HCT116 (cell line): ENCODE results near the gene MSI2. TPM values are rescaled to one million over a fixed set of nuclear protein-coding genes. Genes with fewer than 3 reads are reported as not detected.

Experiments
- ATAC-seq: fragments of 200-7000 bp; cut with Tn5 transposase; 2 replicates; pipeline ENCODE4 v1.9.1; 2020; ENCODE audit warnings: mild to moderate bottlenecking, moderate library complexity
- BruUV-seq: library from RNA; stranded (reverse); fragments of 400-500 nt; replicated peaks from 2 replicates; lab custom pipeline; 2021; lab: Mats Ljungman, UMichigan
- CTCF ChIA-PET: fragments of 300-600 bp; sonication (Branson Sonifier 250); formaldehyde crosslinking; loops from one replicate; lab custom pipeline; 2021; ENCODE audit warnings: antibody characterized with exemption; lab: Charles Lee
- POLR2A ChIA-PET: fragments of 300-600, 350-600 bp; sonication (Branson Sonifier 250); formaldehyde crosslinking; loops from one replicate; lab custom pipeline; 2021; ENCODE audit warnings: antibody characterized with exemption; lab: Charles Lee
- RAD21 ChIA-PET, 2 experiments: fragments of 300-600 bp; sonication (Branson Sonifier 250); formaldehyde crosslinking; loops; one replicate each; lab custom pipeline; 2023; ENCODE audit warnings: low total read pairs in 2 of 2; ENCODE audit not compliant: uncharacterized antibody in 2 of 2, unreplicated experiment in 2 of 2, low non-redundant PET in 1 of 2; lab: Charles Lee
- DNase-seq: peaks from one replicate; pipeline ENCODE4 v3.0.0-alpha.2; 2010; ENCODE audit warnings: low read depth, low spot score
- H2AFZ ChIP-seq: fragments of 200-600 bp; shearing (Covaris generic), sonication (generic); 2 replicates; pipeline ENCODE4 v1.6.1; 2017; ENCODE audit warnings: low read depth, mixed run types, mixed read lengths, antibody characterized with exemption, low read length; ENCODE audit not compliant: poor library complexity, severe bottlenecking
- H3K27ac ChIP-seq: 2 replicates; pipeline ENCODE4 v1.5.1; 2012; ENCODE audit warnings: low read depth, low read length
- H3K27me3 ChIP-seq: fragments of 200-600 bp; sonication (generic); 2 replicates; pipeline ENCODE4 v1.6.1; 2016; ENCODE audit warnings: mixed run types, low read length, mixed read lengths; ENCODE audit not compliant: insufficient read depth
- H3K36me3 ChIP-seq, 2 experiments: fragments of 200-500 bp in 1 of 2; fragments of 200-600 bp in 1 of 2; sonication (Bioruptor generic) in 1 of 2; sonication (generic) in 1 of 2; 2 replicates each; pipeline versions ENCODE4 v1.5.1 to v1.6.1; 2014 to 2016; ENCODE audit warnings: low read length in 2 of 2, inconsistent platforms in 1 of 2, mixed read lengths in 1 of 2, mixed run types in 1 of 2; ENCODE audit not compliant: insufficient read depth in 2 of 2, control insufficient read depth in 1 of 2
- H3K4me1 ChIP-seq, 2 experiments: fragments of 200-600 bp in 1 of 2; sonication (generic) in 1 of 2; 2 replicates each; pipeline versions ENCODE4 v1.5.1 to v1.6.1; 2012 to 2017; ENCODE audit warnings: low read length in 2 of 2, inconsistent platforms in 1 of 2, mild to moderate bottlenecking in 1 of 2, mixed read lengths in 1 of 2, mixed run types in 1 of 2, moderate library complexity in 1 of 2; ENCODE audit not compliant: insufficient read depth in 2 of 2, control insufficient read depth in 1 of 2
- H3K4me2 ChIP-seq: fragments of 200-600 bp; sonication (generic); 2 replicates; pipeline ENCODE4 v1.6.1; 2017; ENCODE audit warnings: mixed run types, low read length, mixed read lengths
- H3K4me3 ChIP-seq, 2 experiments: fragments of 200-600 bp in 1 of 2; sonication (generic) in 1 of 2; replicated peaks in 1 of 2; 2 replicates each; pipeline ENCODE4 v1.5.1; 2011 to 2016; ENCODE audit warnings: low read length in 2 of 2, control low read depth in 1 of 2, low read depth in 1 of 2, mild to moderate bottlenecking in 1 of 2, mixed read lengths in 1 of 2, mixed run types in 1 of 2
- H3K79me2 ChIP-seq: fragments of 200-600 bp; sonication (generic); 2 replicates; pipeline ENCODE4 v1.6.1; 2017; ENCODE audit warnings: mild to moderate bottlenecking, mixed run types, low read length, moderate library complexity, mixed read lengths; ENCODE audit not compliant: insufficient read depth
- H3K9ac ChIP-seq: fragments of 200-600 bp; sonication (generic); 2 replicates; pipeline ENCODE4 v1.6.1; 2016; ENCODE audit warnings: low read length, mixed read lengths
- H3K9me2 ChIP-seq: fragments of 200-600 bp; sonication (generic), shearing (Covaris generic); 2 replicates; pipeline ENCODE4 v1.6.1; 2017; ENCODE audit warnings: mixed run types, mild to moderate bottlenecking, moderate library complexity; ENCODE audit not compliant: insufficient read depth
- H3K9me3 ChIP-seq, 2 experiments: fragments of 200-500 bp in 1 of 2; fragments of 200-600 bp in 1 of 2; sonication (Bioruptor generic) in 1 of 2; sonication (generic) in 1 of 2; 2 replicates each; pipeline ENCODE4 v1.6.1; 2014 to 2017; ENCODE audit warnings: low read length in 2 of 2, mixed read lengths in 2 of 2, inconsistent platforms in 1 of 2, low read depth in 1 of 2, mild to moderate bottlenecking in 1 of 2, mixed run types in 1 of 2, moderate library complexity in 1 of 2; ENCODE audit not compliant: control insufficient read depth in 1 of 2, insufficient read depth in 1 of 2
- H4K20me1 ChIP-seq: fragments of 200-600 bp; sonication (generic), shearing (Covaris generic); 2 replicates; pipeline ENCODE4 v1.6.1; 2017; ENCODE audit warnings: mixed run types, mild to moderate bottlenecking, moderate library complexity; ENCODE audit not compliant: insufficient read depth
- CBX3 ChIP-seq: IDR thresholded peaks from 2 replicates; pipeline ENCODE4 v1.6.1; 2012; ENCODE audit warnings: low read depth
- CEBPB ChIP-seq: IDR thresholded peaks from 2 replicates; pipeline ENCODE4 v1.6.1; 2012; ENCODE audit warnings: low read depth
- JUND ChIP-seq: IDR thresholded peaks from 2 replicates; pipeline ENCODE4 v1.6.1; 2012
- MAX ChIP-seq: IDR thresholded peaks from 2 replicates; pipeline ENCODE4 v1.6.1; 2012
- POLR2AphosphoS5 ChIP-seq: IDR thresholded peaks from 2 replicates; pipeline ENCODE4 v1.6.1; 2011; ENCODE audit warnings: mild to moderate bottlenecking, low read depth, low read length, moderate library complexity
- SIN3A ChIP-seq: IDR thresholded peaks from 2 replicates; pipeline ENCODE4 v1.6.1; 2012; ENCODE audit warnings: low read depth
- TCF7L2 ChIP-seq: IDR thresholded peaks from 2 replicates; pipeline ENCODE4 v1.7.0; 2011; ENCODE audit warnings: borderline replicate concordance, inconsistent platforms; ENCODE audit not compliant: insufficient read depth, insufficient read length; ENCODE audit errors: extremely low read depth
- ZFX ChIP-seq: fragments of 450-650 bp; IDR thresholded peaks from 2 replicates; pipeline ENCODE4 v1.6.1; 2017
- intact Hi-C: fragments of 100-400 bp; cut with micrococcal nuclease; formaldehyde crosslinking; loops from 2 replicates; pipeline ENCODE4 v1.10.0; 2022
- total RNA-seq: library from RNA; stranded (reverse); gene quantifications from one replicate; pipeline ENCODE4 v1.2.1, GENCODE V29; 2021; ENCODE audit not compliant: unreplicated experiment
- TF ChIP-seq, protein P1 (sequence below): IDR thresholded peaks from 2 replicates; pipeline ENCODE4 v1.6.1; 2012; ENCODE audit warnings: low read depth
- TF ChIP-seq, protein P2 (sequence below): IDR thresholded peaks from 2 replicates; pipeline ENCODE4 v1.6.1; 2011; ENCODE audit warnings: mild to moderate bottlenecking, low read length, moderate library complexity; ENCODE audit not compliant: insufficient replicate concordance; ENCODE audit errors: extremely low read depth

MSI2 gene
- total RNA-seq, 1 experiment from 2014 or later = 137 TPM

GRCh38 chr17:57286399-57287105, 30.2 kb downstream of the MSI2 start:
- BruUV-seq = no TSS peak
- Histone ChIP-seq H3K4me2 (no peak overlapping the region), H3K9me2 (no peaks in the 10 kb centered on the region), H3K9ac (no peak overlapping the region), H4K20me1 (no peaks in the 10 kb centered on the region), H2AFZ (no peak overlapping the region), H3K27ac (no peak overlapping the region), H3K79me2 (peaks cover 30% of the 10 kb centered on the region; the same call in 1 of the 2 replicates), H3K4me1 (no peaks in the 10 kb centered on the region; a peak in 2 of 4 replicates), H3K9me3 (no peaks in the 10 kb centered on the region), H3K4me3 (no peak overlapping the region), H3K36me3 (peaks cover 0 to 3% of the 10 kb centered on the region in 2 experiments; a peak in 1 of 4 replicates), H3K27me3 (no peaks in the 10 kb centered on the region)
- TF ChIP-seq CBX3 = no peak
- TF ChIP-seq MAX = no peak
- no peak for TF ChIP-seq TCF7L2
- TF ChIP-seq, protein P1, sequence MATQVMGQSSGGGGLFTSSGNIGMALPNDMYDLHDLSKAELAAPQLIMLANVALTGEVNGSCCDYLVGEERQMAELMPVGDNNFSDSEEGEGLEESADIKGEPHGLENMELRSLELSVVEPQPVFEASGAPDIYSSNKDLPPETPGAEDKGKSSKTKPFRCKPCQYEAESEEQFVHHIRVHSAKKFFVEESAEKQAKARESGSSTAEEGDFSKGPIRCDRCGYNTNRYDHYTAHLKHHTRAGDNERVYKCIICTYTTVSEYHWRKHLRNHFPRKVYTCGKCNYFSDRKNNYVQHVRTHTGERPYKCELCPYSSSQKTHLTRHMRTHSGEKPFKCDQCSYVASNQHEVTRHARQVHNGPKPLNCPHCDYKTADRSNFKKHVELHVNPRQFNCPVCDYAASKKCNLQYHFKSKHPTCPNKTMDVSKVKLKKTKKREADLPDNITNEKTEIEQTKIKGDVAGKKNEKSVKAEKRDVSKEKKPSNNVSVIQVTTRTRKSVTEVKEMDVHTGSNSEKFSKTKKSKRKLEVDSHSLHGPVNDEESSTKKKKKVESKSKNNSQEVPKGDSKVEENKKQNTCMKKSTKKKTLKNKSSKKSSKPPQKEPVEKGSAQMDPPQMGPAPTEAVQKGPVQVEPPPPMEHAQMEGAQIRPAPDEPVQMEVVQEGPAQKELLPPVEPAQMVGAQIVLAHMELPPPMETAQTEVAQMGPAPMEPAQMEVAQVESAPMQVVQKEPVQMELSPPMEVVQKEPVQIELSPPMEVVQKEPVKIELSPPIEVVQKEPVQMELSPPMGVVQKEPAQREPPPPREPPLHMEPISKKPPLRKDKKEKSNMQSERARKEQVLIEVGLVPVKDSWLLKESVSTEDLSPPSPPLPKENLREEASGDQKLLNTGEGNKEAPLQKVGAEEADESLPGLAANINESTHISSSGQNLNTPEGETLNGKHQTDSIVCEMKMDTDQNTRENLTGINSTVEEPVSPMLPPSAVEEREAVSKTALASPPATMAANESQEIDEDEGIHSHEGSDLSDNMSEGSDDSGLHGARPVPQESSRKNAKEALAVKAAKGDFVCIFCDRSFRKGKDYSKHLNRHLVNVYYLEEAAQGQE = no peak
- no peak for TF ChIP-seq JUND
- TF ChIP-seq POLR2AphosphoS5 = no peak
- no peak for TF ChIP-seq ZFX
- TF ChIP-seq, protein P2, sequence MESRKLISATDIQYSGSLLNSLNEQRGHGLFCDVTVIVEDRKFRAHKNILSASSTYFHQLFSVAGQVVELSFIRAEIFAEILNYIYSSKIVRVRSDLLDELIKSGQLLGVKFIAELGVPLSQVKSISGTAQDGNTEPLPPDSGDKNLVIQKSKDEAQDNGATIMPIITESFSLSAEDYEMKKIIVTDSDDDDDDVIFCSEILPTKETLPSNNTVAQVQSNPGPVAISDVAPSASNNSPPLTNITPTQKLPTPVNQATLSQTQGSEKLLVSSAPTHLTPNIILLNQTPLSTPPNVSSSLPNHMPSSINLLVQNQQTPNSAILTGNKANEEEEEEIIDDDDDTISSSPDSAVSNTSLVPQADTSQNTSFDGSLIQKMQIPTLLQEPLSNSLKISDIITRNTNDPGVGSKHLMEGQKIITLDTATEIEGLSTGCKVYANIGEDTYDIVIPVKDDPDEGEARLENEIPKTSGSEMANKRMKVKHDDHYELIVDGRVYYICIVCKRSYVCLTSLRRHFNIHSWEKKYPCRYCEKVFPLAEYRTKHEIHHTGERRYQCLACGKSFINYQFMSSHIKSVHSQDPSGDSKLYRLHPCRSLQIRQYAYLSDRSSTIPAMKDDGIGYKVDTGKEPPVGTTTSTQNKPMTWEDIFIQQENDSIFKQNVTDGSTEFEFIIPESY = no peak
- no peak for TF ChIP-seq SIN3A
- TF ChIP-seq CEBPB = no peak
- ATAC-seq (no peak), DNase-seq (no peak)
- POLR2A ChIA-PET = no interaction called here
- intact Hi-C loops = no loop called here
- RAD21 ChIA-PET = no interaction called here
- CTCF ChIA-PET = no interaction called here
